T-cell (primary cell): ENCODE measurements around the gene AGXT. TPM values are rescaled to one million over a fixed set of nuclear protein-coding genes. Genes with fewer than 3 reads are reported as not detected.

Experiments used
- ATAC-seq, 4 experiments: fragments of 200-7000 bp in 3 of 4; fragments of 150-1000 bp in 1 of 4; cut with Tn5 transposase; replicated peaks in 1 of 4; 1 replicate in 3 of 4; 2 replicates in 1 of 4; pipeline ENCODE4 v1.10.0; 2021; ENCODE audit warnings: moderate library complexity in 3 of 4, mild to moderate bottlenecking in 2 of 4, moderate number of reproducible peaks in 1 of 4
- CTCF ChIA-PET, 2 donors: fragments of 300-600 bp; sonication (Branson Sonifier 250); formaldehyde crosslinking; loops; one replicate each; lab custom pipeline; 2022; ENCODE audit warnings: antibody characterized with exemption in 2 of 2; lab: Charles Lee
- POLR2A ChIA-PET, 2 donors: fragments of 300-600 bp; sonication (Branson Sonifier 250); formaldehyde crosslinking; loops; one replicate each; lab custom pipeline; 2022; ENCODE audit warnings: antibody characterized with exemption in 2 of 2; lab: Charles Lee
- DNase-seq, 35 experiments: peaks; one replicate each; pipeline versions ENCODE4 v3.0.0 to v3.0.0-alpha.2; 2013 to 2023
- H3K27ac ChIP-seq: one replicate; pipeline ENCODE4 v1.5.1; 2013; ENCODE audit warnings: low read length
- H3K27me3 ChIP-seq, 2 experiments: replicated peaks in 1 of 2; 1 replicate in 1 of 2; 2 replicates in 1 of 2; pipeline versions ENCODE4 v1.6.1 to v1.7.0; 2013; ENCODE audit warnings: low read length in 1 of 2, mixed read lengths in 1 of 2; ENCODE audit not compliant: control insufficient read depth in 2 of 2, insufficient read depth in 2 of 2; ENCODE audit errors: extremely low read depth in 1 of 2
- H3K36me3 ChIP-seq, 2 donors: 1 replicate in 1 of 2; 2 replicates in 1 of 2; pipeline versions ENCODE4 v1.6.1 to v1.7.0; 2013; ENCODE audit warnings: low read length in 1 of 2; ENCODE audit not compliant: control insufficient read depth in 2 of 2, insufficient read depth in 1 of 2; ENCODE audit errors: extremely low read depth in 1 of 2
- H3K4me1 ChIP-seq, 2 experiments: 1 replicate in 1 of 2; 2 replicates in 1 of 2; pipeline versions ENCODE4 v1.6.1 to v1.7.0; 2013; ENCODE audit warnings: low read length in 2 of 2, mixed read lengths in 1 of 2; ENCODE audit not compliant: insufficient read depth in 2 of 2, control insufficient read depth in 1 of 2; ENCODE audit errors: extremely low read depth in 1 of 2
- H3K4me3 ChIP-seq, 2 donors: 1 replicate in 1 of 2; 2 replicates in 1 of 2; pipeline versions ENCODE4 v1.5.1 to v1.7.0; 2013; ENCODE audit warnings: mild to moderate bottlenecking in 2 of 2, low read length in 1 of 2, moderate library complexity in 1 of 2; ENCODE audit not compliant: control insufficient read depth in 1 of 2; ENCODE audit errors: extremely low read depth in 1 of 2
- H3K9me3 ChIP-seq: 2 replicates; pipeline ENCODE4 v1.7.0; 2013
- H3K27ac Mint-ChIP-seq, 2 donors: one replicate each; pipeline ENCODE4 v1.8.0; 2020 to 2021; ENCODE audit warnings: mild to moderate bottlenecking in 2 of 2, mixed read lengths in 2 of 2
- H3K27me3 Mint-ChIP-seq, 2 donors: one replicate each; pipeline ENCODE4 v1.8.0; 2021 to 2022; ENCODE audit warnings: mixed read lengths in 2 of 2
- H3K36me3 Mint-ChIP-seq: one replicate; pipeline ENCODE4 v1.8.0; 2021; ENCODE audit warnings: mixed read lengths
- H3K4me1 Mint-ChIP-seq, 3 donors: one replicate each; pipeline ENCODE4 v1.8.0; 2020 to 2022; ENCODE audit warnings: mixed read lengths in 3 of 3, mild to moderate bottlenecking in 1 of 3
- H3K4me3 Mint-ChIP-seq, 3 donors: one replicate each; pipeline ENCODE4 v1.8.0; 2020 to 2022; ENCODE audit warnings: mild to moderate bottlenecking in 3 of 3, mixed read lengths in 3 of 3, moderate library complexity in 3 of 3
- H3K9me3 Mint-ChIP-seq, 3 donors: one replicate each; pipeline ENCODE4 v1.8.0; 2020 to 2022; ENCODE audit warnings: mixed read lengths in 3 of 3
- WGBS: methylation state at CpG from one replicate; pipeline ENCODE4 v1.1.5; 2013; ENCODE audit warnings: missing lambda C conversion rate; ENCODE audit not compliant: insufficient coverage; 5-methylcytosine and 5-hydroxymethylcytosine counted together
- total RNA-seq, 35 experiments: library from RNA in 6 of 35; stranded (reverse) in 6 of 35; fragments of 120-200 nt in 1 of 35; gene quantifications; one replicate each; pipeline versions ENCODE4 v1.2.1 to v1.2.4 and lab custom pipeline; 2013 to 2026

AGXT gene
- total RNA-seq, 5 donors from 2014 or later (not counting 1 experiment from before 2014, with no cell fraction given), result 0.41 to 0.88 (median 0.76) TPM; not detected in 2

DNA sequence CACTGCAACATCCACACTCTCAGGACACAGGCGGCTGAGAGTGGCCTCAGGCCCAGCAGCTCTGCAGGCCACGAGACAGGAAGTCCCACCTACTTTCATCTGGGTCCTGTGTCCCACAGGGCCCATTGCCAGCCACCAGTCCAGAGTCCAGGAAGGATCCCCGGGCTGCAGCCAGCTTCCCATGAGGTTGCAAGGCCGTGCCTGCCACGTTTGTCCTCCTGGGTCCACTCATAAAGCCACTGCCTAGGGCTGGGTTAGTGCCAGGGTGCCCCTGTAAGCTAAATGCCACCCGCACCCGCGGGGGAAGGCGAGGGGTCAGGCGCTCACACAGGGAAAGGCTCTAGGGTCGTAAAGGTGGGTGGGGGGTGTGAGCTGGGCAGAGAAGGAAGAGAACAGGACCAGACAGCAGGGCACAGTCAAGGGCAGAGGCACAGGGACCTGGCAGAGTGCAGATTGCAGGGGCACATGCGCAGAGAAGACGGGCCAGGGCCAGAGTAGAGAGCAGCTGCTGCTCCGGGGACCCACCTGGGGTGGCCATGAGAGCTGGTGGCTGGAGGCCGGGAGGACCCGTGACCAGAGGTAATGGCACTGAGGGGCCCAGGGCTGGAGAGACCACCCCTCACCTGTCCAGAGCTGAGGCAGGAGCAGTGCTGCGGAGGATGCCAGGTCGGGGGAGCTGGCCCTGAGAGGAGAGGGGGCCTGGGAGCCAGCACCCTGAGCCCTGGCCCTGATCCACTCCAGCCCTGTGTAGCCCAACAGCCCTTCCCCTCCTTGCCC lies 8.0 kb downstream of the AGXT start:
- Histone ChIP-seq H3K27me3 (peaks cover 0 to 3% of the 10 kb centered on the region in 2 experiments), H3K27ac (no peak overlapping the region), H3K36me3 (no peaks in the 10 kb centered on the region), H3K9me3 (no peaks in the 10 kb centered on the region), H3K4me1 (no peaks in the 10 kb centered on the region), H3K4me3 (no peak overlapping the region)
- whole genome bisulfite sequencing, result 81% methylated on average over 16 of the region's 18 CpGs
- H3K27me3 Mint-ChIP-seq, result no peaks in the 10 kb centered on the region
- ChIA-PET POLR2A (no interaction called here), CTCF (interaction anchor here in 1 of 2 donors (0.5 kb wide), 1 partner anchor 38 kb away, joined by 3 read pairs; no protein-coding TSS in a partner anchor)
- no peak overlapping the region for H3K27ac Mint-ChIP-seq
- no peak for DNase-seq
- ATAC-seq, result no peak
- H3K4me3 Mint-ChIP-seq, result no peak overlapping the region
- no peaks in the 10 kb centered on the region for H3K9me3 Mint-ChIP-seq
- H3K4me1 Mint-ChIP-seq, result no peaks in the 10 kb centered on the region
- no peaks in the 10 kb centered on the region for H3K36me3 Mint-ChIP-seq

DNA sequence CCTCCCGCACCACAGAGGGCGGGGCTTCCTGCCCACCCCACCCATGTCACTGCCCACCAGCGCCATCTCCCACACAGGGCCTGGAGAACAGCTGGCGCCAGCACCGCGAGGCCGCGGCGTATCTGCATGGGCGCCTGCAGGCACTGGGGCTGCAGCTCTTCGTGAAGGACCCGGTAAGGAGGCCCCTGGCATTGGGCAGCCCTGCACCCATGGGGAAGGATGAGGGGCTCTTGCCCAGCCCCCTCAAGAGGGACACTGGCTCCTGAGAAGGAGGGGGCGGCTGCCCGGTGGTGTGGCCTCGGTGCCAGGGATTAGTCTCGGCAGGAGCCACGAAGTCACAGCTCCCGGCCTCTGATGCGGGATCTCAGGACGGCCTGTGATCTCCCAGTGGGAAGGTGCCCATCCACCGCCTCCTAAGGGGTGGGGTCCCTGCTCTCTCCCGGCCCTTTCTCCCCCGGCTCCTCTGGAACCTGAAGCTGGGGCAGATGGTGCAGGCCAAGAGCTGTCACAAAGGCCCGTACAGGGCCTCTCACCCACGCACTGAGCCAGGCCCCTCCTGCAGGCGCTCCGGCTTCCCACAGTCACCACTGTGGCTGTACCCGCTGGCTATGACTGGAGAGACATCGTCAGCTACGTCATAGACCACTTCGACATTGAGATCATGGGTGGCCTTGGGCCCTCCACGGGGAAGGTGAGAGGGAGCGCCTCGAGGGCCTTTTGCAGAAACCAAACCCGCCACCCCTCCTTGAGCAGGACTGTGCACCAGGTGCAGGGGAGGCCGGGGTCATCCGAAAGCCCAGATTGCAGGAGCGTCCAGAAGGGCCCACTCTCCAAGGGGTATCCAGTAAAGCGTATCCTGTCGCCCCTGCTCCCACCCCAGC lies 9.1 kb downstream of the AGXT start:
- H3K36me3 ChIP-seq, result no peaks in the 10 kb centered on the region
- WGBS, result 88% methylated on average over 38 of the region's 40 CpGs
- Mint-ChIP-seq H3K4me1 (peaks cover 0 to 4% (median 0%) of the 10 kb centered on the region in 3 donors), H3K9me3 (no peaks in the 10 kb centered on the region), H3K4me3 (no peak overlapping the region), H3K36me3 (no peaks in the 10 kb centered on the region), H3K27me3 (no peaks in the 10 kb centered on the region), H3K27ac (no peak overlapping the region)
- ChIA-PET POLR2A (no interaction called here), CTCF (interaction anchor here in 1 of 2 donors (0.5 kb wide), 1 partner anchor 39 kb away, joined by 3 read pairs; no protein-coding TSS in a partner anchor)
- DNase-seq (no peak), ATAC-seq (no peak)
- H3K9me3 ChIP-seq, result no peaks in the 10 kb centered on the region
- no peak overlapping the region for H3K4me3 ChIP-seq
- no peak overlapping the region for H3K27ac ChIP-seq
- H3K4me1 ChIP-seq, result no peaks in the 10 kb centered on the region
- H3K27me3 ChIP-seq, result peaks cover 0 to 2% of the 10 kb centered on the region in 2 experiments

DNA sequence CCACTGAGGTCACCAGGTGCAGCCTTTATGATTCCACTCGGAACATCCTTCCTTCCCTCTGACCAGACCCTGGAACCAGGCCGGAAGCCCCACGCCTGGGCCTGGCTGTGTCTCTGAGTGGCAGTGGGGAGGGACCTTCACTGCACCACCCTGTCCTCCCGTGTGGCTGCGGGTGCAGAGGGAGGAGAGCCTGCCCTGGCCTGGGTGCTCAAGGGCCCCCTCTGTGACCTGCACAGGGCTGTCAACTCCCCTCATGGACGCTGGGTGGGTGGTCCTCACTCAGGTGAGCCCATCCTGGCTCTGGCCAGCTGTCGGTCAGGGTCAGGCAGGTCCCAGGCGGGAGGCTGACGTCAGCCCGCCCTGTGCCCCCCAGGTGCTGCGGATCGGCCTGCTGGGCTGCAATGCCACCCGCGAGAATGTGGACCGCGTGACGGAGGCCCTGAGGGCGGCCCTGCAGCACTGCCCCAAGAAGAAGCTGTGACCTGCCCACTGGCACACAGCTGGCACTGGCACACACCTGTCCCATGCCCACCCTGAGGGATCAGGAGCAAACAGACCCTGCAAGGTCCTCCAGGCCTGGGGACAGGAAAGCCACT lies 9.8 kb downstream of the AGXT start:
- Mint-ChIP-seq H3K9me3 (no peaks in the 10 kb centered on the region), H3K4me3 (no peak overlapping the region), H3K36me3 (no peaks in the 10 kb centered on the region), H3K27ac (no peak overlapping the region), H3K4me1 (peaks cover 0 to 4% (median 0%) of the 10 kb centered on the region in 3 donors), H3K27me3 (no peaks in the 10 kb centered on the region)
- no peaks in the 10 kb centered on the region for H3K36me3 ChIP-seq
- ATAC-seq (no peak), DNase-seq (no peak)
- ChIA-PET CTCF (no interaction called here), POLR2A (no interaction called here)
- H3K9me3 ChIP-seq, result no peaks in the 10 kb centered on the region
- H3K4me3 ChIP-seq, result no peak overlapping the region
- WGBS, result 88% methylated on average over 15 of the region's 18 CpGs
- no peaks in the 10 kb centered on the region for H3K4me1 ChIP-seq
- no peak overlapping the region for H3K27ac ChIP-seq
- peaks cover 0 to 2% of the 10 kb centered on the region in 2 experiments for H3K27me3 ChIP-seq

DNA sequence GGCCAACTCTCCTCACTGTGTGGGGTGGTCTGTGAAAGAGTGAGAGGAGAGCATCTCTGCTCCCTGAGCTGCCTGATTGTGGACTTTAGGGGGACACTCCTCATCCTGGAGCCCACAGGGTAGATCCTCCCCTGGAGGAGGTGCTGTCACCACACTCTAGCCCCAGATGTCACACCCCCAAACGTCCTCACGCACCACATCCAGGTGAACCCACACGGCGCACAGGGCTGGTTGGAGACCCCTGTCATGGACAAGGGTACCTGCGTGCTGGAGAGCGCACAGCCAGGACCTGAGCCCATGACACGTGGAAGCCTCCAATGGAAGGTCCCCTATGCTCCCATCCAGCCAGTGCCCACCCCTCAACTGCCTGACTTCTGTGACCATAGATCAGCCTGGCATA lies 10.5 kb downstream of the AGXT start:
- Histone ChIP-seq H3K27me3 (peaks cover 0 to 2% of the 10 kb centered on the region in 2 experiments), H3K9me3 (no peaks in the 10 kb centered on the region), H3K27ac (no peak overlapping the region), H3K4me1 (no peaks in the 10 kb centered on the region), H3K4me3 (no peak overlapping the region), H3K36me3 (no peaks in the 10 kb centered on the region)
- Mint-ChIP-seq H3K9me3 (no peaks in the 10 kb centered on the region), H3K4me3 (no peak overlapping the region), H3K4me1 (peaks cover 0 to 4% (median 0%) of the 10 kb centered on the region in 3 donors), H3K36me3 (no peaks in the 10 kb centered on the region), H3K27me3 (no peaks in the 10 kb centered on the region), H3K27ac (no peak overlapping the region)
- DNase-seq, result no peak
- no peak for ATAC-seq
- POLR2A ChIA-PET, result no interaction called here
- 82% methylated on average over 6 of the region's 7 CpGs for WGBS
- CTCF ChIA-PET, result no interaction called here

DNA sequence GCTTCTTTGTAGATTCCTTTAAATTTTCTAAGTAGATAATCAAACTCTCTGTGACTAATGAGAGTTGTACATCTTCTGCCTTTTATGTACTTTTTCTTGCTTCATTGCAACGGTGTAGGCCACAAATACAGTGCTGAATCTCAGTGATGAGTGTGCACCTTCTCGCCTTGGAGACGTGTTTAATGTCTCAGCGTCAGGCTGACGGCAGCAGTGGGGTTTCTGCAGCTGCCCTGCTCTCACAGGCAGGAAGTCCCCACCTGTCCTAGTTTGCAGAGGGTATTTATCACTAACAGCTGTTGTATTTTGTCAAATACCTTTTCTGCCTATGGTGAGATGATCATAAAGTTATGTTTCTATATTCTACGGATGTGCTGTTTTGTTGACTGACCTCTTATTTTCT lies 13.3 kb downstream of the AGXT start:
- Histone ChIP-seq H3K27ac (no peak overlapping the region), H3K9me3 (no peaks in the 10 kb centered on the region), H3K27me3 (no peaks in the 10 kb centered on the region), H3K4me1 (no peaks in the 10 kb centered on the region), H3K36me3 (no peaks in the 10 kb centered on the region), H3K4me3 (no peak overlapping the region)
- no peaks in the 10 kb centered on the region for H3K9me3 Mint-ChIP-seq
- DNase-seq, result peak in 3 of 35 experiments; percentile 7 to 26 (median 11)
- no peak overlapping the region for H3K4me3 Mint-ChIP-seq
- ChIA-PET POLR2A (no interaction called here), CTCF (no interaction called here)
- peaks cover 0 to 4% (median 0%) of the 10 kb centered on the region in 3 donors for H3K4me1 Mint-ChIP-seq
- ATAC-seq, result peak in 1 of 4 experiments; percentile 82
- H3K36me3 Mint-ChIP-seq, result no peaks in the 10 kb centered on the region
- H3K27me3 Mint-ChIP-seq, result no peaks in the 10 kb centered on the region
- 33% methylated on average over 3 of the region's 6 CpGs for WGBS
- H3K27ac Mint-ChIP-seq, result no peak overlapping the region

DNA sequence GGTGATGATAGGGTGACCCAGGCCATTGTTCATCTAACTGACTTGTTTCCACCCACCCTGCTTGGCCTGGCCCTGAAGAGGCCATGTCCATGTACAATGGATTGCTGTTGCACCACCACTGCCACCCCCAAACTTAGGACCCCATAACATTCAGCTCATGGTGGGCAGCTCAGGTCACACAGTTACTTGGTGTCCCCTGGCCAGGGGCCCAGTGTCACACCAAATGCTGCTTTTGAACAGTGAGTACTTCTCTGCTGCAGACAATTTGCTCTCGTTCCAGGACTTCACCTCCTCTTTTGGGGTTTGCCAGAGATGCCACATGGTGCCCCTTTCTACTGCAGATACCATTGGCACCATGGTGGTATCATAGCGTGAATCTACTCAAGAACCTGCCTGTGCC lies 15.6 kb downstream of the AGXT start:
- H3K36me3 ChIP-seq, result no peaks in the 10 kb centered on the region
- ATAC-seq (no peak), DNase-seq (no peak)
- no peaks in the 10 kb centered on the region for H3K27me3 Mint-ChIP-seq
- H3K27ac ChIP-seq, result no peak overlapping the region
- H3K9me3 Mint-ChIP-seq, result no peaks in the 10 kb centered on the region
- H3K4me1 Mint-ChIP-seq, result peaks cover 0 to 4% (median 0%) of the 10 kb centered on the region in 3 donors
- no peaks in the 10 kb centered on the region for H3K9me3 ChIP-seq
- POLR2A ChIA-PET, result no interaction called here
- WGBS, result 83% methylated on average over 2 of the region's 2 CpGs
- H3K27ac Mint-ChIP-seq, result no peak overlapping the region
- H3K4me3 ChIP-seq, result no peak overlapping the region
- H3K4me1 ChIP-seq, result no peaks in the 10 kb centered on the region
- CTCF ChIA-PET, result no interaction called here
- no peak overlapping the region for H3K4me3 Mint-ChIP-seq
- no peaks in the 10 kb centered on the region for H3K36me3 Mint-ChIP-seq
- no peaks in the 10 kb centered on the region for H3K27me3 ChIP-seq
